Endothelial cell of umbilical vein (primary cell): Measurements from ENCODE around the gene ABCA2.

Experiments
- CTCF ChIP-seq, 2 donors: IDR thresholded peaks; 1 replicate in 1 of 2; 2 replicates in 1 of 2; pipeline ENCODE4 v1.5.1; 2011; ENCODE audit warnings: low read length in 2 of 2, mild to moderate bottlenecking in 2 of 2, moderate library complexity in 2 of 2, control low read depth in 1 of 2, inconsistent platforms in 1 of 2, low read depth in 1 of 2; ENCODE audit not compliant: insufficient read depth in 1 of 2; ENCODE audit errors: extremely low read depth in 1 of 2
- EZH2 ChIP-seq: IDR thresholded peaks from 2 replicates; pipeline ENCODE4 v1.6.1; 2012; ENCODE audit warnings: borderline replicate concordance, low read depth, mild to moderate bottlenecking, moderate library complexity, low read length, inconsistent platforms; ENCODE audit not compliant: severe bottlenecking
- MAX ChIP-seq: IDR thresholded peaks from 2 replicates; pipeline ENCODE4 v1.6.1; 2011; ENCODE audit not compliant: insufficient read depth, insufficient read length
- POLR2AphosphoS5 ChIP-seq: IDR thresholded peaks from 2 replicates; pipeline ENCODE4 v1.6.1; 2012; ENCODE audit warnings: low read depth, mild to moderate bottlenecking, control low read depth, low read length, moderate library complexity; ENCODE audit not compliant: insufficient read depth

GRCh38 chr9:136960212-136960937 lies 67.7 kb downstream of the ABCA2 start:
- TF ChIP-seq EZH2 (no peak), POLR2AphosphoS5 (no peak), CTCF (IDR thresholded peaks at IDR 0.05; ENCODE audit: extremely low read depth in 1 of 2, insufficient read depth in 1 of 2, low read depth in 1 of 2, low read length in 2 of 2) (no peak), MAX (no peak)
